PFSK-1 (cell line): Measurements from ENCODE around the gene FOXRED2.

ENCODE experiments used
- POLR2AphosphoS5 ChIP-seq: IDR thresholded peaks from 2 replicates; pipeline ENCODE4 v1.6.1; 2012; ENCODE audit warnings: low read depth, mild to moderate bottlenecking, control low read depth, low read length, moderate library complexity
- TF ChIP-seq, protein P1 (sequence below), 2 experiments: IDR thresholded peaks; 2 replicates each; pipeline versions ENCODE4 v1.6.1 to v1.8.0; 2011 to 2012; ENCODE audit warnings: low read depth in 2 of 2, low read length in 2 of 2, control low read depth in 1 of 2, inconsistent platforms in 1 of 2, mild to moderate bottlenecking in 1 of 2, moderate library complexity in 1 of 2; ENCODE audit not compliant: insufficient read depth in 1 of 2

DNA sequence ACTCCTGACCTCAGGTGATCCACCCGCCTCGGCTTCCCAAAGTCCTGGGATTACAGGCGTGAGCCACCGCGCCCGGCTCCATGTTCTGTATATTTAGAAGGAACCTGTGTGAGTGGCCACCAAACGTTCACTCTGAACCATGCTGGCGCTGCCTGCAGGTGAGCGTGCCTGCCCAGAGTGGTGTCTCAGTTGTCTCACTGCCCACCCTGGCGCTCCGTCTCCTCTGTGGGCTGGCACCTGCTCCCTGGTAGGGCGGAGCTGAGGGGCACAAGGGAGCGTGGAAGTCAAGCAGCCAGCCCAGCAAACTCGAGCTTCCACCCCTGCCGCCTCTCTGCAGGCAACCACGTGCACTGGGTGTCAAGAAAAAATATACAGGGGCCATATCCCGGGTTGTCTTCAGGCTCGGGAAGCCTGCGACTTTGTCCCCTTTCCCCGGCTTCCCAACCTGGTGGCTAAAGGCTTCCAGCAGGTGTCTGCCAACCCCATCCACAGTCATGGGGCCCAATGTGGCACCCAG is 42.1 kb downstream of the FOXRED2 start:
- no peak for TF ChIP-seq POLR2AphosphoS5
- TF ChIP-seq, protein P1, sequence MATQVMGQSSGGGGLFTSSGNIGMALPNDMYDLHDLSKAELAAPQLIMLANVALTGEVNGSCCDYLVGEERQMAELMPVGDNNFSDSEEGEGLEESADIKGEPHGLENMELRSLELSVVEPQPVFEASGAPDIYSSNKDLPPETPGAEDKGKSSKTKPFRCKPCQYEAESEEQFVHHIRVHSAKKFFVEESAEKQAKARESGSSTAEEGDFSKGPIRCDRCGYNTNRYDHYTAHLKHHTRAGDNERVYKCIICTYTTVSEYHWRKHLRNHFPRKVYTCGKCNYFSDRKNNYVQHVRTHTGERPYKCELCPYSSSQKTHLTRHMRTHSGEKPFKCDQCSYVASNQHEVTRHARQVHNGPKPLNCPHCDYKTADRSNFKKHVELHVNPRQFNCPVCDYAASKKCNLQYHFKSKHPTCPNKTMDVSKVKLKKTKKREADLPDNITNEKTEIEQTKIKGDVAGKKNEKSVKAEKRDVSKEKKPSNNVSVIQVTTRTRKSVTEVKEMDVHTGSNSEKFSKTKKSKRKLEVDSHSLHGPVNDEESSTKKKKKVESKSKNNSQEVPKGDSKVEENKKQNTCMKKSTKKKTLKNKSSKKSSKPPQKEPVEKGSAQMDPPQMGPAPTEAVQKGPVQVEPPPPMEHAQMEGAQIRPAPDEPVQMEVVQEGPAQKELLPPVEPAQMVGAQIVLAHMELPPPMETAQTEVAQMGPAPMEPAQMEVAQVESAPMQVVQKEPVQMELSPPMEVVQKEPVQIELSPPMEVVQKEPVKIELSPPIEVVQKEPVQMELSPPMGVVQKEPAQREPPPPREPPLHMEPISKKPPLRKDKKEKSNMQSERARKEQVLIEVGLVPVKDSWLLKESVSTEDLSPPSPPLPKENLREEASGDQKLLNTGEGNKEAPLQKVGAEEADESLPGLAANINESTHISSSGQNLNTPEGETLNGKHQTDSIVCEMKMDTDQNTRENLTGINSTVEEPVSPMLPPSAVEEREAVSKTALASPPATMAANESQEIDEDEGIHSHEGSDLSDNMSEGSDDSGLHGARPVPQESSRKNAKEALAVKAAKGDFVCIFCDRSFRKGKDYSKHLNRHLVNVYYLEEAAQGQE (IDR thresholded peaks at IDR 0.05; ENCODE audit: insufficient read depth in 1 of 2, low read depth in 2 of 2, low read length in 2 of 2) = no peak
